Measurements from ENCODE around the gene PURB.
A peak's percentile ranks its signal among the peaks of the same experiment; 100 is the strongest.

GRCh38 chr7:44847920-44848634 is 37.3 kb downstream of the PURB start, which contains the start of gene H2AZ2:
- TF ChIP-seq CTCF (IDR thresholded peaks at IDR 0.05) (peak in 1 of 7 experiments; percentile 4), POLR2A (IDR thresholded peaks at IDR 0.05) (peak; percentile 75 to 84 (median 82))
